ENCODE measurements around the gene NAT14.

NAT14 gene

GRCh38 chr19:55441692-55442321, 43.2 kb upstream of the NAT14 start:
- DNase-seq (ENCODE audit: extremely low read depth, low read depth) = no peak
- no peak for TF ChIP-seq CTCF (IDR thresholded peaks at IDR 0.05; ENCODE audit: low read depth, low read length, missing control alignments)
- H3K4me3 ChIP-seq (replicated peaks; ENCODE audit: low read depth, low read length) = no peak overlapping the region

GRCh38 chr19:55442372-55442961, 42.5 kb upstream of the NAT14 start:
- no peak for DNase-seq (ENCODE audit: extremely low read depth, low read depth)
- H3K4me3 ChIP-seq (replicated peaks; ENCODE audit: low read depth, low read length) = no peak overlapping the region
- no peak for TF ChIP-seq CTCF (IDR thresholded peaks at IDR 0.05; ENCODE audit: low read depth, low read length, missing control alignments)

GRCh38 chr19:55443045-55443823, 41.8 kb upstream of the NAT14 start, which contains the start of gene SHISA7:
Gene SHISA7 (minus strand): TSS chr19:55443300. CDS start chr19:55442863, 437 bp downstream.
- H3K4me3 ChIP-seq (replicated peaks; ENCODE audit: low read depth, low read length) = no peak within 1 kb of the TSS
- TF ChIP-seq CTCF (IDR thresholded peaks at IDR 0.05; ENCODE audit: low read depth, low read length, missing control alignments) = no peak
- no peak for DNase-seq (ENCODE audit: extremely low read depth, low read depth)

GRCh38 chr19:55443824-55444480, 41.0 kb upstream of the NAT14 start:
- DNase-seq (ENCODE audit: extremely low read depth, low read depth) = no peak
- H3K4me3 ChIP-seq (replicated peaks; ENCODE audit: low read depth, low read length) = no peak overlapping the region
- TF ChIP-seq CTCF (IDR thresholded peaks at IDR 0.05; ENCODE audit: low read depth, low read length, missing control alignments) = no peak

GRCh38 chr19:55444646-55445045, 40.3 kb upstream of the NAT14 start:
- TF ChIP-seq CTCF (IDR thresholded peaks at IDR 0.05; ENCODE audit: low read depth, low read length, missing control alignments) = no peak
- H3K4me3 ChIP-seq (replicated peaks; ENCODE audit: low read depth, low read length) = no peak overlapping the region
- DNase-seq (ENCODE audit: extremely low read depth, low read depth) = no peak

- no peak overlapping the region for H3K4me3 ChIP-seq (replicated peaks; ENCODE audit: low read depth, low read length)
- DNase-seq (ENCODE audit: extremely low read depth, low read depth) = no peak
- TF ChIP-seq CTCF (IDR thresholded peaks at IDR 0.05; ENCODE audit: low read depth, low read length, missing control alignments) = no peak
Observed at GRCh38 chr19:55446060-55446459, 38.9 kb upstream of the NAT14 start.
